GM23248 (cell line): ENCODE data around the gene ASPSCR1.

Experiments used
- EZH2 ChIP-seq: fragments of 200-600 bp; sonication (generic); IDR thresholded peaks from 2 replicates; pipeline ENCODE4 v1.6.1; 2018; ENCODE audit warnings: antibody characterized with exemption, mild to moderate bottlenecking; ENCODE audit not compliant: insufficient read depth, poor library complexity, severe bottlenecking
- EZH2phosphoT487 ChIP-seq: fragments of 200-600 bp; sonication (generic); IDR thresholded peaks from 2 replicates; pipeline ENCODE4 v1.6.1; 2018; ENCODE audit warnings: antibody characterized with exemption, moderate library complexity, mild to moderate bottlenecking, low read depth; ENCODE audit not compliant: insufficient read depth

GRCh38 chr17:81939218-81939617 lies 38.2 kb upstream of the ASPSCR1 start:
- TF ChIP-seq EZH2phosphoT487 = no peak
- TF ChIP-seq EZH2 = no peak
